PC-3 (cell line): Measurements from ENCODE around the gene NTN4. TPM values are rescaled to one million over a fixed set of nuclear protein-coding genes. Genes with fewer than 3 reads are reported as not detected.
"Not testable (repeated sequence)": the region's sequence is repeated elsewhere in the genome, so short reads cannot be mapped to it uniquely, and the experiment has no call there.

Experiments used
- ATAC-seq: fragments of 200-7000 bp; cut with Tn5 transposase; 2 replicates; pipeline ENCODE4 v1.9.1; 2020; ENCODE audit warnings: mild to moderate bottlenecking, moderate library complexity
- BruUV-seq: library from RNA; stranded (reverse); fragments of 400-500 nt; replicated peaks from 2 replicates; lab custom pipeline; 2021; lab: Mats Ljungman, UMichigan
- CTCF ChIA-PET: fragments of 300-600 bp; sonication (Branson Sonifier 250); formaldehyde crosslinking; loops from one replicate; lab custom pipeline; 2022; ENCODE audit warnings: antibody characterized with exemption; lab: Charles Lee
- POLR2A ChIA-PET: fragments of 300-600 bp; sonication (Branson Sonifier 250); formaldehyde crosslinking; loops from one replicate; lab custom pipeline; 2022; ENCODE audit warnings: antibody characterized with exemption; ENCODE audit not compliant: unreplicated experiment; lab: Charles Lee
- DNase-seq: peaks from one replicate; pipeline ENCODE4 v3.0.0-alpha.2; 2015
- H2AFZ ChIP-seq: fragments of 300-600 bp; sonication (generic); 2 replicates; pipeline ENCODE4 v1.6.0; 2016; ENCODE audit warnings: antibody characterized with exemption, low read length
- H3F3A ChIP-seq: fragments of 300-600 bp; sonication (generic); one replicate; pipeline ENCODE4 v1.6.0; 2017; ENCODE audit warnings: antibody characterized with exemption, low read length, control low read depth, mild to moderate bottlenecking; ENCODE audit not compliant: unreplicated experiment
- H3K27ac ChIP-seq: fragments of 300-600 bp; sonication (generic); 2 replicates; pipeline ENCODE4 v1.5.1; 2016; ENCODE audit warnings: mild to moderate bottlenecking, low read length
- H3K27me3 ChIP-seq: fragments of 300-600 bp; sonication (generic); 2 replicates; pipeline ENCODE4 v1.6.1; 2016; ENCODE audit warnings: low read length, mixed read lengths
- H3K36me3 ChIP-seq: fragments of 300-600 bp; sonication (generic); 2 replicates; pipeline ENCODE4 v1.6.1; 2016; ENCODE audit warnings: low read depth, mixed run types, low read length, mixed read lengths
- H3K4me1 ChIP-seq: fragments of 300-600 bp; sonication (generic); 2 replicates; pipeline ENCODE4 v1.5.1; 2016; ENCODE audit warnings: low read length; ENCODE audit not compliant: insufficient read depth
- H3K4me2 ChIP-seq: fragments of 300-600 bp; sonication (generic); 2 replicates; pipeline ENCODE4 v1.6.0; 2016; ENCODE audit warnings: low read length
- H3K4me3 ChIP-seq: fragments of 300-600 bp; sonication (generic); 2 replicates; pipeline ENCODE4 v1.5.1; 2016; ENCODE audit warnings: mild to moderate bottlenecking, low read length, mixed read lengths
- H3K79me2 ChIP-seq: fragments of 300-600 bp; sonication (generic); 2 replicates; pipeline ENCODE4 v1.6.1; 2017; ENCODE audit warnings: low read length, mixed read lengths
- H3K9ac ChIP-seq: fragments of 300-600 bp; sonication (generic); 2 replicates; pipeline ENCODE4 v1.6.0; 2016; ENCODE audit warnings: mild to moderate bottlenecking, low read length
- H3K9me2 ChIP-seq: fragments of 300-600 bp; sonication (generic); replicated peaks from 2 replicates; pipeline ENCODE4 v1.6.1; 2016; ENCODE audit warnings: mixed run types, low read length, mixed read lengths
- H3K9me3 ChIP-seq: fragments of 300-600 bp; sonication (generic); 2 replicates; pipeline ENCODE4 v1.6.1; 2016; ENCODE audit warnings: low read length, mixed read lengths
- H4K20me1 ChIP-seq: fragments of 300-600 bp; sonication (generic); 2 replicates; pipeline ENCODE4 v1.6.1; 2016; ENCODE audit warnings: low read length, mixed read lengths
- EZH2 ChIP-seq: fragments of 300-600 bp; sonication (generic); IDR thresholded peaks from one replicate; pipeline ENCODE4 v1.6.1; 2017; ENCODE audit warnings: antibody characterized with exemption, mild to moderate bottlenecking, low read length; ENCODE audit not compliant: unreplicated experiment
- EZH2phosphoT487 ChIP-seq: fragments of 300-600 bp; sonication (generic); IDR thresholded peaks from 2 replicates; pipeline ENCODE4 v1.6.1; 2018; ENCODE audit warnings: mild to moderate bottlenecking, antibody characterized with exemption, low read length, borderline replicate concordance
- intact Hi-C: fragments of 100-400 bp; cut with micrococcal nuclease; formaldehyde crosslinking; loops from 2 replicates; pipeline ENCODE4 v1.9.0; 2023
- total RNA-seq: library from RNA; depleted of rRNA; stranded (reverse); fragments of >200 nt; gene quantifications from 2 replicates; pipeline ENCODE4 v1.2.3, GENCODE V29; 2014
- TF ChIP-seq, protein P1 (sequence below): fragments of 300-600 bp; sonication (generic); conservative IDR thresholded peaks from 2 replicates; pipeline ENCODE4 v1.5.1; 2017; ENCODE audit warnings: antibody characterized with exemption, low read depth, mild to moderate bottlenecking, low read length

Gene NTN4
- total RNA-seq, 1 experiment from 2014 or later, result 39.6 TPM

DNA sequence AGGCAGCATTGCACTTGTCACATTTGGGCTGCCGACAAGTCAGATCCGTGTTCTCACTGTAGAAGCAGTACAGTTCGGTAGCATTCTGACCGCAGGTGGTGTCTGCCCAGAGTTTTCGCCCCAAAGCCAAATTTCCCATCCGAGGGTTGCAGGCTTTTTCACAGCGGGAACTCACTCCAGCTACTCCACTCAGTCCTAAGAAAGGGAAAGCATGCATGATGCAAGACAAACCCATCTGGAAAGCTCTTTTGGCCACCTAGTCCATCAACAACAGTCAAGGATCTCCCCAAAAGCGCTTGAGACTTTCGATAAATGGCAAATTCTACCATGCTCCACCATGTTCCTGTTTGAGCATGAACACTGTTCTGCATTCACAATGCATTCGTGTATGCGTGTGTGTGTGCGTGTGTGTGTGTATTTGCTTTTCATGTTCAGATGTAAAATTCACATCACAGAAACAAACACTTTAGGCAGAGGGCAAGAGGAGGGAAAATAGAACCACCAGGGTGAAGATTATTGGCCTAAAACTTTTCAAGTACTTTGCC, 3.2 kb downstream of the NTN4 start:
- CTCF ChIA-PET, result no interaction called here
- no TSS peak for BruUV-seq
- 0 out of 2 replicates have a peak, but pooled peaks cover 7% of the 10 kb centered on the region for H4K20me1 ChIP-seq
- H3K9me2 ChIP-seq, result no peaks in the 10 kb centered on the region
- H2AFZ ChIP-seq, result no peak overlapping the region
- H3K9me3 ChIP-seq, result no peaks in the 10 kb centered on the region
- DNase-seq, result no peak
- no peaks in the 10 kb centered on the region for H3F3A ChIP-seq
- H3K9ac ChIP-seq, result no peak overlapping the region
- no peak for ATAC-seq
- TF ChIP-seq EZH2, result no peak
- no peak for TF ChIP-seq EZH2phosphoT487
- TF ChIP-seq, protein P1, sequence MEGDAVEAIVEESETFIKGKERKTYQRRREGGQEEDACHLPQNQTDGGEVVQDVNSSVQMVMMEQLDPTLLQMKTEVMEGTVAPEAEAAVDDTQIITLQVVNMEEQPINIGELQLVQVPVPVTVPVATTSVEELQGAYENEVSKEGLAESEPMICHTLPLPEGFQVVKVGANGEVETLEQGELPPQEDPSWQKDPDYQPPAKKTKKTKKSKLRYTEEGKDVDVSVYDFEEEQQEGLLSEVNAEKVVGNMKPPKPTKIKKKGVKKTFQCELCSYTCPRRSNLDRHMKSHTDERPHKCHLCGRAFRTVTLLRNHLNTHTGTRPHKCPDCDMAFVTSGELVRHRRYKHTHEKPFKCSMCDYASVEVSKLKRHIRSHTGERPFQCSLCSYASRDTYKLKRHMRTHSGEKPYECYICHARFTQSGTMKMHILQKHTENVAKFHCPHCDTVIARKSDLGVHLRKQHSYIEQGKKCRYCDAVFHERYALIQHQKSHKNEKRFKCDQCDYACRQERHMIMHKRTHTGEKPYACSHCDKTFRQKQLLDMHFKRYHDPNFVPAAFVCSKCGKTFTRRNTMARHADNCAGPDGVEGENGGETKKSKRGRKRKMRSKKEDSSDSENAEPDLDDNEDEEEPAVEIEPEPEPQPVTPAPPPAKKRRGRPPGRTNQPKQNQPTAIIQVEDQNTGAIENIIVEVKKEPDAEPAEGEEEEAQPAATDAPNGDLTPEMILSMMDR, result no peak
- peaks cover 71% of the 10 kb centered on the region for H3K4me1 ChIP-seq
- 0 out of 2 replicates have a peak overlapping the region, but pooled peaks have one; percentile 12 for H3K4me3 ChIP-seq
- H3K4me2 ChIP-seq, result peak overlapping the region; percentile 99
- intact Hi-C loops, result no loop called here
- H3K79me2 ChIP-seq, result peaks cover 91% of the 10 kb centered on the region
- POLR2A ChIA-PET, result no interaction called here
- H3K27ac ChIP-seq, result no peak overlapping the region; the same call in 1 of the 2 replicates
- H3K36me3 ChIP-seq, result peaks cover 40% of the 10 kb centered on the region
- no peaks in the 10 kb centered on the region for H3K27me3 ChIP-seq

GRCh38 chr12:95784915-95785314, 5.6 kb downstream of the NTN4 start:
- peak overlapping the region; percentile 19 for H3K27ac ChIP-seq
- H3K4me3 ChIP-seq, result peak overlapping the region; percentile 14; the same call in 1 of the 2 replicates
- peak; percentile 9 for ATAC-seq
- peaks cover 60% of the 10 kb centered on the region for H3K4me1 ChIP-seq
- intact Hi-C loops, result loop anchor here (2.0 kb wide), 1 partner anchor 20 kb away; no protein-coding TSS in a partner anchor
- no peaks in the 10 kb centered on the region for H3K27me3 ChIP-seq
- H3K4me2 ChIP-seq, result peak overlapping the region; percentile 99
- H4K20me1 ChIP-seq, result 0 out of 2 replicates have a peak, but pooled peaks cover 7% of the 10 kb centered on the region
- H3F3A ChIP-seq, result no peaks in the 10 kb centered on the region
- no peak overlapping the region for H2AFZ ChIP-seq
- no peaks in the 10 kb centered on the region for H3K9me2 ChIP-seq
- BruUV-seq, result no TSS peak
- peaks cover 76% of the 10 kb centered on the region for H3K79me2 ChIP-seq
- TF ChIP-seq EZH2 (no peak), EZH2phosphoT487 (no peak)
- TF ChIP-seq, protein P1, result no peak
- no peak overlapping the region for H3K9ac ChIP-seq
- peaks cover 40% of the 10 kb centered on the region for H3K36me3 ChIP-seq
- H3K9me3 ChIP-seq, result no peaks in the 10 kb centered on the region
- POLR2A ChIA-PET, result no interaction called here
- DNase-seq, result peak; percentile 43
- CTCF ChIA-PET, result no interaction called here

- H3K4me1 ChIP-seq, result peaks cover 57% of the 10 kb centered on the region
- DNase-seq, result no peak
- 0 out of 2 replicates have a peak, but pooled peaks cover 7% of the 10 kb centered on the region for H4K20me1 ChIP-seq
- intact Hi-C loops, result loop anchor here (2.0 kb wide), 1 partner anchor 19 kb away; no protein-coding TSS in a partner anchor
- no TSS peak for BruUV-seq
- peak overlapping the region; percentile 99; the same call in 1 of the 2 replicates for H3K4me2 ChIP-seq
- no peaks in the 10 kb centered on the region for H3K9me3 ChIP-seq
- H3F3A ChIP-seq, result no peaks in the 10 kb centered on the region
- peaks cover 70% of the 10 kb centered on the region for H3K79me2 ChIP-seq
- ATAC-seq, result no peak
- no peak overlapping the region for H3K4me3 ChIP-seq
- TF ChIP-seq EZH2phosphoT487, result no peak
- no peaks in the 10 kb centered on the region for H3K9me2 ChIP-seq
- ChIA-PET CTCF (no interaction called here), POLR2A (no interaction called here)
- H3K27me3 ChIP-seq, result no peaks in the 10 kb centered on the region
- H3K9ac ChIP-seq, result no peak overlapping the region
- H2AFZ ChIP-seq, result no peak overlapping the region
- H3K27ac ChIP-seq, result peak overlapping the region; percentile 19; the same call in 1 of the 2 replicates
- peaks cover 40% of the 10 kb centered on the region for H3K36me3 ChIP-seq
These were observed 6.3 kb downstream of the NTN4 start for GRCh38 chr12:95784286-95784685.

GRCh38 chr12:95775466-95775865, 15.1 kb downstream of the NTN4 start:
- CTCF ChIA-PET, H2AFZ ChIP-seq, intact Hi-C loops, H3F3A ChIP-seq, H3K27ac ChIP-seq, H3K9me2 ChIP-seq, H3K27me3 ChIP-seq, H3K9ac ChIP-seq, H4K20me1 ChIP-seq, BruUV-seq, ATAC-seq, H3K4me3 ChIP-seq, H3K9me3 ChIP-seq, POLR2A ChIA-PET, H3K4me2 ChIP-seq, DNase-seq, H3K4me1 ChIP-seq: not testable (repeated sequence)
- peaks cover 16% of the 10 kb centered on the region; the same call in 1 of the 2 replicates for H3K36me3 ChIP-seq
- H3K79me2 ChIP-seq, result peaks cover 19% of the 10 kb centered on the region
